H1 (cell line): ENCODE measurements around the gene C13orf42. TPM values are rescaled to one million over a fixed set of nuclear protein-coding genes. Genes with fewer than 3 reads are reported as not detected.

ENCODE experiments used
- CTCF ChIA-PET: fragments of 300-600 bp; sonication (Branson Sonifier 250); formaldehyde crosslinking; loops from one replicate; lab custom pipeline; 2021; ENCODE audit not compliant: partially characterized antibody; lab: Charles Lee
- POLR2A ChIA-PET: fragments of 300-600 bp; sonication (Branson Sonifier 250); formaldehyde crosslinking; loops from one replicate; lab custom pipeline; 2021; ENCODE audit warnings: inconsistent platforms; ENCODE audit not compliant: partially characterized antibody; lab: Charles Lee
- DNase-seq, 2 experiments: peaks; one replicate each; pipeline versions ENCODE4 v3.0.0 to v3.0.0-alpha.2; 2010 to 2022; ENCODE audit warnings: low spot score in 2 of 2, low read depth in 1 of 2, mixed read lengths in 1 of 2
- FAIRE-seq: peaks from 2 replicates; lab custom pipeline; 2011; peaks lifted over from hg19 to GRCh38; lab: Jason Lieb, UNC
- H2AFZ ChIP-seq: 2 replicates; pipeline ENCODE4 v1.8.1; 2012; ENCODE audit warnings: low read length, inconsistent platforms
- H2AK5ac ChIP-seq: 2 replicates; pipeline ENCODE4 v1.6.1; 2013; ENCODE audit warnings: low read depth, low read length
- H2BK120ac ChIP-seq: replicated peaks from 2 replicates; pipeline ENCODE3; 2013; ENCODE audit warnings: low read depth, low read length, inconsistent platforms
- H2BK12ac ChIP-seq: 2 replicates; pipeline ENCODE4 v1.6.1; 2013; ENCODE audit warnings: low read depth, low read length
- H2BK15ac ChIP-seq: 2 replicates; pipeline ENCODE4 v1.6.1; 2013; ENCODE audit warnings: low read length
- H2BK20ac ChIP-seq: 2 replicates; pipeline ENCODE4 v1.6.1; 2013; ENCODE audit warnings: low read length
- H2BK5ac ChIP-seq: 2 replicates; pipeline ENCODE4 v1.6.1; 2013; ENCODE audit warnings: low read depth, low read length
- H3K14ac ChIP-seq: 2 replicates; pipeline ENCODE4 v1.6.1; 2013; ENCODE audit warnings: inconsistent platforms; ENCODE audit not compliant: insufficient read length
- H3K18ac ChIP-seq: 2 replicates; pipeline ENCODE4 v1.6.1; 2013; ENCODE audit warnings: low read length; ENCODE audit errors: extremely low read depth
- H3K23ac ChIP-seq: 2 replicates; pipeline ENCODE4 v1.6.1; 2013; ENCODE audit warnings: inconsistent platforms; ENCODE audit not compliant: insufficient read length
- H3K23me2 ChIP-seq: 2 replicates; pipeline ENCODE4 v1.6.1; 2013; ENCODE audit warnings: low read depth, low read length
- H3K27ac ChIP-seq: 2 replicates; pipeline ENCODE4 v1.6.1; 2011; ENCODE audit warnings: low read depth, low read length, inconsistent platforms
- H3K27me3 ChIP-seq, 4 experiments: replicated peaks in 1 of 4; 1 replicate in 1 of 4; 2 replicates in 3 of 4; pipeline versions ENCODE4 v1.6.1 to v1.8.1; 2011 to 2013; ENCODE audit warnings: low read length in 3 of 4, mild to moderate bottlenecking in 3 of 4, inconsistent platforms in 2 of 4, mixed read lengths in 2 of 4, moderate library complexity in 1 of 4; ENCODE audit not compliant: control insufficient read depth in 3 of 4, insufficient read depth in 3 of 4; ENCODE audit errors: extremely low read depth in 1 of 4
- H3K36me3 ChIP-seq, 4 experiments: 2 replicates each; pipeline versions ENCODE4 v1.6.1 to v1.8.1; 2011 to 2013; ENCODE audit warnings: mild to moderate bottlenecking in 4 of 4, low read length in 3 of 4, moderate library complexity in 2 of 4, control low read depth in 1 of 4, inconsistent platforms in 1 of 4; ENCODE audit not compliant: insufficient read depth in 4 of 4, control insufficient read depth in 2 of 4
- H3K4ac ChIP-seq: replicated peaks from 2 replicates; pipeline ENCODE3; 2013; ENCODE audit warnings: low read length, low read depth, mixed read lengths, inconsistent platforms; ENCODE audit not compliant: insufficient read length
- H3K4me1 ChIP-seq, 4 experiments: replicated peaks in 1 of 4; 1 replicate in 1 of 4; 2 replicates in 3 of 4; pipeline versions ENCODE4 v1.6.1 to v1.8.1; 2011 to 2013; ENCODE audit warnings: low read length in 3 of 4, inconsistent platforms in 2 of 4, mixed read lengths in 1 of 4; ENCODE audit not compliant: insufficient read depth in 4 of 4, control insufficient read depth in 3 of 4
- H3K4me2 ChIP-seq, 2 experiments: 2 replicates each; pipeline versions ENCODE4 v1.6.1 to v1.8.1; 2011 to 2013; ENCODE audit warnings: low read depth in 2 of 2, low read length in 2 of 2, control low read depth in 1 of 2, inconsistent platforms in 1 of 2, mild to moderate bottlenecking in 1 of 2; ENCODE audit not compliant: insufficient read depth in 1 of 2
- H3K4me3 ChIP-seq, 4 experiments: fragments of 200-600, 300-600 bp in 1 of 4; sonication (generic), shearing (Covaris generic), sonication (Bioruptor Twin) in 1 of 4; 2 replicates each; pipeline versions ENCODE4 v1.5.1 to v1.8.1; 2011 to 2016; ENCODE audit warnings: low read length in 4 of 4, low read depth in 3 of 4, control low read depth in 2 of 4, inconsistent platforms in 2 of 4, mild to moderate bottlenecking in 2 of 4, mixed read lengths in 1 of 4, moderate library complexity in 1 of 4; ENCODE audit not compliant: insufficient read depth in 2 of 4; ENCODE audit errors: extremely low read depth in 1 of 4
- H3K56ac ChIP-seq: replicated peaks from 2 replicates; pipeline ENCODE3; 2013; ENCODE audit warnings: low read depth, mild to moderate bottlenecking, mixed read lengths, low read length, inconsistent platforms; ENCODE audit not compliant: insufficient read length
- H3K79me1 ChIP-seq: 2 replicates; pipeline ENCODE4 v1.6.1; 2013; ENCODE audit warnings: low read depth, low read length, control low read depth
- H3K79me2 ChIP-seq, 2 experiments: 2 replicates each; pipeline versions ENCODE4 v1.6.1 to v1.8.1; 2012 to 2013; ENCODE audit warnings: low read length in 2 of 2, mild to moderate bottlenecking in 2 of 2, inconsistent platforms in 1 of 2; ENCODE audit not compliant: insufficient read depth in 2 of 2, control insufficient read depth in 1 of 2
- H3K9ac ChIP-seq, 4 experiments: replicated peaks in 1 of 4; 1 replicate in 1 of 4; 2 replicates in 3 of 4; pipeline versions ENCODE4 v1.6.1 to v1.8.1; 2011 to 2013; ENCODE audit warnings: low read depth in 3 of 4, low read length in 3 of 4, control low read depth in 2 of 4, mild to moderate bottlenecking in 2 of 4, moderate library complexity in 2 of 4, inconsistent platforms in 1 of 4; ENCODE audit errors: extremely low read depth in 1 of 4
- H3K9me3 ChIP-seq, 2 experiments: 2 replicates each; pipeline versions ENCODE4 v1.6.1 to v1.8.1; 2012 to 2013; ENCODE audit warnings: mild to moderate bottlenecking in 2 of 2, moderate library complexity in 2 of 2, control low read depth in 1 of 2, inconsistent platforms in 1 of 2, low read depth in 1 of 2, low read length in 1 of 2, mixed read lengths in 1 of 2; ENCODE audit not compliant: insufficient read depth in 2 of 2
- H4K20me1 ChIP-seq, 2 experiments: replicated peaks in 1 of 2; 2 replicates each; pipeline versions ENCODE3 to v1.8.1; 2011 to 2013; ENCODE audit warnings: inconsistent platforms in 2 of 2, low read length in 2 of 2, mild to moderate bottlenecking in 1 of 2; ENCODE audit not compliant: insufficient read depth in 2 of 2, control insufficient read depth in 1 of 2
- H4K5ac ChIP-seq: 2 replicates; pipeline ENCODE4 v1.6.1; 2013; ENCODE audit warnings: low read length, low read depth, mixed read lengths, inconsistent platforms; ENCODE audit not compliant: insufficient read length
- H4K8ac ChIP-seq: 2 replicates; pipeline ENCODE4 v1.8.0; 2013; ENCODE audit warnings: mild to moderate bottlenecking, moderate library complexity, low read length, inconsistent platforms; ENCODE audit not compliant: insufficient read depth; ENCODE audit errors: extremely low read depth
- H4K91ac ChIP-seq: replicated peaks from 2 replicates; pipeline ENCODE3; 2013; ENCODE audit warnings: low read length, mixed read lengths, inconsistent platforms; ENCODE audit not compliant: insufficient read length
- ASH2L ChIP-seq: fragments of 200-600, 300-600 bp; sonication (generic); IDR thresholded peaks from one replicate; pipeline ENCODE4 v1.7.1; 2017; ENCODE audit warnings: low read length
- PHF8 ChIP-seq: fragments of 200-600 bp; sonication (generic); conservative IDR thresholded peaks from 2 replicates; pipeline ENCODE4 v1.7.1; 2012; ENCODE audit warnings: low read depth, mild to moderate bottlenecking, inconsistent platforms, low read length, moderate library complexity
- SIN3A ChIP-seq, 2 experiments: IDR thresholded peaks in 1 of 2; conservative IDR thresholded peaks in 1 of 2; 2 replicates each; pipeline ENCODE4 v1.6.1; 2011 to 2012; ENCODE audit warnings: low read length in 2 of 2, improper control_type of control experiment in 1 of 2, low read depth in 1 of 2, mild to moderate bottlenecking in 1 of 2
- WGBS, 2 experiments: shearing (Covaris generic) in 1 of 2; methylation state at CpG; one replicate each; pipeline versions ENCODE4 v1.1.6 to v1.1.7; 2013 to 2015; ENCODE audit warnings: low lambda C conversion rate in 2 of 2, mixed read lengths in 2 of 2, inconsistent platforms in 1 of 2, low coverage in 1 of 2, missing lambda C conversion rate in 1 of 2; ENCODE audit not compliant: insufficient replicate concordance in 2 of 2, insufficient coverage in 1 of 2, insufficient read length in 1 of 2; ENCODE audit errors: extremely low coverage in 1 of 2, missing lambda C conversion rate in 1 of 2; 5-methylcytosine and 5-hydroxymethylcytosine counted together
- polyA plus RNA-seq, 7 experiments: library from polyadenylated mRNA; depleted of rRNA in 3 of 7; stranded (reverse) in 5 of 7; unstranded in 2 of 7; fragments of >200 nt in 5 of 7; fragments of 200-250 nt in 2 of 7; gene quantifications; 1 replicate in 5 of 7; 2 replicates in 1 of 7; 4 replicates in 1 of 7; pipeline versions ENCODE4 v1.2.1 to v1.2.3, GENCODE V29; 2011 to 2013; ENCODE audit warnings: missing spikeins in 2 of 7, mixed read lengths in 2 of 7
- total RNA-seq: library from RNA; stranded (reverse); fragmentation: NEBNext Ultra II Directional; extraction: Animal tissue kit (Norgen Biotek cat#: 25700); gene quantifications from 2 replicates; pipeline ENCODE4 v1.2.1, GENCODE V29; 2021
- TF ChIP-seq, protein P1 (sequence below), 3 experiments: IDR thresholded peaks; 1 replicate in 2 of 3; 2 replicates in 1 of 3; pipeline versions ENCODE4 v1.5.1 to v1.6.1; 2011; ENCODE audit warnings: low read length in 3 of 3, mild to moderate bottlenecking in 3 of 3, inconsistent platforms in 2 of 3, low read depth in 1 of 3, moderate library complexity in 1 of 3; ENCODE audit not compliant: insufficient read depth in 1 of 3; ENCODE audit errors: control extremely low read depth in 1 of 3
- TF ChIP-seq, protein P2 (sequence below): IDR thresholded peaks from 2 replicates; pipeline ENCODE4 v1.6.1; 2012; ENCODE audit warnings: low read length, inconsistent platforms

C13orf42 gene
- total and polyA plus RNA-seq, 2 of the 8 experiments (the other 6 are each of a cell fraction or from before 2014, with no cell fraction given) = 9.9 to 10.1 TPM

DNA sequence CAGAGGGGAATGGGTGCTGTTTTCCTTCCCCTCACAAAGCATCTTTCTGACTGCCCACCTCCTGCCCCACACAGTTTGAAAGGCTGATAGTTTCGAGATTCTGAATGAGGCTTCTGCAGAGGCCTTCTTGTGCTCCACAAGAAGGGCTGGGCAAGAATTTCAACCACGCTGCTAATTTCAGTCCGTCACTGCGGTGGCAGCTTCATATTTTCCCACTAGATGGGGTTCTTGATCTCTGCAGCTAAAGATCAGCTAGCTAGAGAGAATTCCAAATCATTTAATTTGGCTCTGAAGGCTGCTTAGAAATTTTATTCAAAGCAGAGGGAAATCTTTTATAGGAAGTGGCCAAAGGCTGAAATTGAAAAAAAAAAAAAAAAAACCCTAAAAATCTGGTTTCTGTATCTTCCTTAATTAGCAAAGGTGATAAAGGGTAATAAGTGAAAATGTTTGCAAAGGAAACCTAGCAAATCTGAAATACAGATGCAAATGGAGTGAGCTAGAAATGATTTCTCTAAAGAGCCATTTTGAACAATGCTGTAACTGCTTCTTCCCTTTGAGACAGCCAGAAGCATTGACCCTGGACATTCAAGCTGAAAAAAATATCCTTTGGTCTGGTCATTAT lies 38.0 kb upstream of the C13orf42 start:
- Histone ChIP-seq H3K27me3 (no peaks in the 10 kb centered on the region), H2BK120ac (peak overlapping the region; percentile 94), H3K4me1 (peaks cover 11 to 32% (median 26%) of the 10 kb centered on the region in 4 experiments), H3K18ac (peak overlapping the region; percentile 98), H4K8ac (no peak overlapping the region), H3K9ac (no peak overlapping the region), H4K5ac (peak overlapping the region; percentile 38), H3K4me2 (peak overlapping the region; percentile 40 to 47), H4K20me1 (no peaks in the 10 kb centered on the region), H3K79me2 (peaks cover 0 to 2% of the 10 kb centered on the region in 2 experiments; a peak in 1 of 4 replicates), H3K27ac (peak overlapping the region; percentile 56), H3K14ac (no peak overlapping the region), H4K91ac (peak overlapping the region; percentile 95), H3K79me1 (no peaks in the 10 kb centered on the region), H3K9me3 (peaks cover 3% of the 10 kb centered on the region in 2 experiments; a peak in 1 of 4 replicates), H3K23ac (no peak overlapping the region), H2BK12ac (peak overlapping the region; percentile 32; the same call in 1 of the 2 replicates), H2BK5ac (peak overlapping the region; percentile 98; the same call in 1 of the 2 replicates), H3K4ac (peak overlapping the region; percentile 80), H2BK15ac (no peak overlapping the region), H3K36me3 (no peaks in the 10 kb centered on the region; a peak in 1 of 8 replicates), H3K56ac (no peak overlapping the region), H2AFZ (0 out of 2 replicates have a peak overlapping the region, but pooled peaks have one; percentile 19), H3K4me3 (peak overlapping the region in 2 of 4 experiments; percentile 4 to 23; a peak in 3 of 8 replicates), H2BK20ac (peak overlapping the region; percentile 98; the same call in 1 of the 2 replicates), H2AK5ac (0 out of 2 replicates have a peak overlapping the region, but pooled peaks have one; percentile 9), H3K23me2 (no peaks in the 10 kb centered on the region)
- FAIRE-seq (peak; percentile 99), DNase-seq (peak in 1 of 2 experiments; percentile 66)
- POLR2A ChIA-PET = interaction anchor here (0.6 to 21.2 kb wide), 20 partner anchors 7 to 436 kb away, joined by 3 to 494 read pairs (median 5); no protein-coding TSS in a partner anchor
- CTCF ChIA-PET = interaction anchor here (0.6 to 10.9 kb wide), 25 partner anchors 7 to 149 kb away, joined by 3 to 102 read pairs (median 4); no protein-coding TSS in a partner anchor
- WGBS, 2 experiments = 15% methylated on average over 4 of the region's 4 CpGs; no CpG with 5 or more reads in 1 of the 2 experiments
- TF ChIP-seq SIN3A (conservative IDR thresholded peaks at IDR 0.05 in 1 of 2, IDR thresholded peaks at IDR 0.05 in 1 of 2; ENCODE audit: low read depth in 1 of 2, low read length in 2 of 2) (0 out of 4 replicates have a peak, but pooled peaks of 1 of the 2 experiments have one; percentile 37), ASH2L (peak; percentile 2), PHF8 (0 out of 2 replicates have a peak, but pooled peaks have one; percentile 13)
- TF ChIP-seq, protein P1, sequence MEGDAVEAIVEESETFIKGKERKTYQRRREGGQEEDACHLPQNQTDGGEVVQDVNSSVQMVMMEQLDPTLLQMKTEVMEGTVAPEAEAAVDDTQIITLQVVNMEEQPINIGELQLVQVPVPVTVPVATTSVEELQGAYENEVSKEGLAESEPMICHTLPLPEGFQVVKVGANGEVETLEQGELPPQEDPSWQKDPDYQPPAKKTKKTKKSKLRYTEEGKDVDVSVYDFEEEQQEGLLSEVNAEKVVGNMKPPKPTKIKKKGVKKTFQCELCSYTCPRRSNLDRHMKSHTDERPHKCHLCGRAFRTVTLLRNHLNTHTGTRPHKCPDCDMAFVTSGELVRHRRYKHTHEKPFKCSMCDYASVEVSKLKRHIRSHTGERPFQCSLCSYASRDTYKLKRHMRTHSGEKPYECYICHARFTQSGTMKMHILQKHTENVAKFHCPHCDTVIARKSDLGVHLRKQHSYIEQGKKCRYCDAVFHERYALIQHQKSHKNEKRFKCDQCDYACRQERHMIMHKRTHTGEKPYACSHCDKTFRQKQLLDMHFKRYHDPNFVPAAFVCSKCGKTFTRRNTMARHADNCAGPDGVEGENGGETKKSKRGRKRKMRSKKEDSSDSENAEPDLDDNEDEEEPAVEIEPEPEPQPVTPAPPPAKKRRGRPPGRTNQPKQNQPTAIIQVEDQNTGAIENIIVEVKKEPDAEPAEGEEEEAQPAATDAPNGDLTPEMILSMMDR (IDR thresholded peaks at IDR 0.05; ENCODE audit: control extremely low read depth in 1 of 3, insufficient read depth in 1 of 3, low read depth in 1 of 3, low read length in 3 of 3) = peak; percentile 32 to 80 (median 58); a peak in 3 of 4 replicates
- TF ChIP-seq, protein P2, sequence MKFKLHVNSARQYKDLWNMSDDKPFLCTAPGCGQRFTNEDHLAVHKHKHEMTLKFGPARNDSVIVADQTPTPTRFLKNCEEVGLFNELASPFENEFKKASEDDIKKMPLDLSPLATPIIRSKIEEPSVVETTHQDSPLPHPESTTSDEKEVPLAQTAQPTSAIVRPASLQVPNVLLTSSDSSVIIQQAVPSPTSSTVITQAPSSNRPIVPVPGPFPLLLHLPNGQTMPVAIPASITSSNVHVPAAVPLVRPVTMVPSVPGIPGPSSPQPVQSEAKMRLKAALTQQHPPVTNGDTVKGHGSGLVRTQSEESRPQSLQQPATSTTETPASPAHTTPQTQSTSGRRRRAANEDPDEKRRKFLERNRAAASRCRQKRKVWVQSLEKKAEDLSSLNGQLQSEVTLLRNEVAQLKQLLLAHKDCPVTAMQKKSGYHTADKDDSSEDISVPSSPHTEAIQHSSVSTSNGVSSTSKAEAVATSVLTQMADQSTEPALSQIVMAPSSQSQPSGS = no peak
